ENCODE data around the gene FCER1G. TPM values are rescaled to one million over a fixed set of nuclear protein-coding genes. Genes with fewer than 3 reads are reported as not detected.

Gene FCER1G
- total and polyA plus RNA-seq, 2 of the 8 experiments (the other 6 are each of a cell fraction or from before 2014, with no cell fraction given): 1.6 TPM; not detected in 1

DNA sequence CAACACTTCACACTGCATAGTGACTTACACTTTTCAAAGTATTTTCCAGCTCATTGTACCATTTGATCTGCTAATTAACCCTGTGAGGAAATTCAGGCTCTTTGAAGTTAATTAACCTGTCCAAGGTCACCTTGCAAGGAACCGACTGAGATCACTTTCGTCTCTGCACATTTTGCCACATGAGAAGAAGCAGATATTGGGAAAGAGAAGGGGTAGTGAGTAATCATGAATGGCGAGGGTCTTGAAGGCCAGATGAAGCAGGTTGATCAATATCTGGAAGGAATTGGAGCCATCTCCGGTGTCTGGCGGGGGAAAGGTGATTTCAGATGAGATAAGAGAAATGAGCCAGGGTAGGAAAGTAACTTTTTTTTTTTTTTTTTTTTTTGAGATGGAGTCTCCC, 4.9 kb downstream of the FCER1G start:
- CTCF ChIA-PET (ENCODE audit: partially characterized antibody): interaction anchor here (0.8 to 23.7 kb wide), 12 partner anchors 8 to 167 kb away, joined by 3 to 427 read pairs (median 12); partner anchors contain the start of genes ADAMTS4, NDUFS2, PPOX and TOMM40L

More for the DNA sequence above, 4.9 kb downstream of the FCER1G start:
- Histone ChIP-seq H3K9ac (replicated peaks in 1 of 4; ENCODE audit: extremely low read depth in 1 of 4, low read depth in 3 of 4, low read length in 3 of 4) (no peak overlapping the region), H4K91ac (replicated peaks; ENCODE audit: insufficient read length, low read length) (no peak overlapping the region), H2AK5ac (ENCODE audit: low read depth, low read length) (no peak overlapping the region), H3K79me2 (ENCODE audit: control insufficient read depth in 1 of 2, insufficient read depth in 2 of 2, low read length in 2 of 2) (no peaks in the 10 kb centered on the region), H4K20me1 (replicated peaks in 1 of 2; ENCODE audit: control insufficient read depth in 1 of 2, insufficient read depth in 2 of 2, low read length in 2 of 2) (no peaks in the 10 kb centered on the region), H2BK15ac (ENCODE audit: low read length) (no peak overlapping the region), H3K27me3 (replicated peaks in 1 of 4; ENCODE audit: control insufficient read depth in 3 of 4, extremely low read depth in 1 of 4, insufficient read depth in 3 of 4, low read length in 3 of 4) (0 out of 7 replicates have a peak, but pooled peaks cover 0 to 2% (median 0%) of the 10 kb centered on the region in 4 experiments), H3K4me3 (ENCODE audit: extremely low read depth in 1 of 4, insufficient read depth in 2 of 4, low read depth in 3 of 4, low read length in 4 of 4) (no peak overlapping the region), H3K4me2 (ENCODE audit: insufficient read depth in 1 of 2, low read depth in 2 of 2, low read length in 2 of 2) (no peak overlapping the region), H3K27ac (ENCODE audit: low read depth, low read length) (no peak overlapping the region), H3K18ac (ENCODE audit: extremely low read depth, low read length) (no peak overlapping the region), H2BK5ac (ENCODE audit: low read depth, low read length) (no peak overlapping the region), H3K23me2 (ENCODE audit: low read depth, low read length) (no peaks in the 10 kb centered on the region), H3K36me3 (ENCODE audit: control insufficient read depth in 2 of 4, insufficient read depth in 4 of 4, low read length in 3 of 4) (no peaks in the 10 kb centered on the region), H3K4me1 (replicated peaks in 1 of 4; ENCODE audit: control insufficient read depth in 3 of 4, insufficient read depth in 4 of 4, low read length in 3 of 4) (peaks cover 0 to 13% (median 0%) of the 10 kb centered on the region in 4 experiments; a peak in 3 of 7 replicates), H2BK12ac (ENCODE audit: low read depth, low read length) (no peak overlapping the region), H2BK20ac (ENCODE audit: low read length) (no peak overlapping the region), H3K79me1 (ENCODE audit: low read depth, low read length) (no peaks in the 10 kb centered on the region), H4K8ac (ENCODE audit: extremely low read depth, insufficient read depth, low read length) (no peak overlapping the region), H2BK120ac (replicated peaks; ENCODE audit: low read depth, low read length) (no peak overlapping the region), H4K5ac (ENCODE audit: insufficient read length, low read depth, low read length) (no peak overlapping the region), H3K14ac (ENCODE audit: insufficient read length) (no peak overlapping the region), H3K4ac (replicated peaks; ENCODE audit: insufficient read length, low read depth, low read length) (no peak overlapping the region), H2AFZ (ENCODE audit: low read length) (no peak overlapping the region), H3K9me3 (ENCODE audit: insufficient read depth in 2 of 2, low read depth in 1 of 2, low read length in 1 of 2) (no peaks in the 10 kb centered on the region), H3K56ac (replicated peaks; ENCODE audit: insufficient read length, low read depth, low read length) (no peak overlapping the region), H3K23ac (ENCODE audit: insufficient read length) (no peak overlapping the region)
- TF ChIP-seq SRF (IDR thresholded peaks at IDR 0.05; ENCODE audit: low read depth, low read length): no peak
- no peak for TF ChIP-seq HDAC6 (IDR thresholded peaks at IDR 0.05; ENCODE audit: low read depth, low read length)
- no peak for TF ChIP-seq RAD21 (IDR thresholded peaks at IDR 0.05 in 1 of 2, conservative IDR thresholded peaks at IDR 0.05 in 1 of 2; ENCODE audit: low read depth in 2 of 2, low read length in 2 of 2)
- no peak for TF ChIP-seq JUN (IDR thresholded peaks at IDR 0.05; ENCODE audit: low read depth, low read length)
- POLR2A ChIA-PET (ENCODE audit: partially characterized antibody): interaction anchor here (0.7 to 9.9 kb wide), 7 partner anchors 9 to 70 kb away, joined by 3 to 82 read pairs (median 5); partner anchors contain the start of genes ADAMTS4 and NDUFS2
- DNase-seq (ENCODE audit: low read depth in 1 of 2, low spot score in 2 of 2) (no peak), FAIRE-seq (no peak)
- 95% methylated on average over 5 of the region's 5 CpGs; no CpG with 5 or more reads in 1 of the 2 experiments for WGBS, 2 experiments (ENCODE audit: extremely low coverage in 1 of 2, insufficient coverage in 1 of 2, insufficient read length in 1 of 2, insufficient replicate concordance in 2 of 2, low coverage in 1 of 2, low lambda C conversion rate in 2 of 2, missing lambda C conversion rate in 1 of 2)
